Stimulated activated naive CD4-positive, alpha-beta T cell (primary cell): ENCODE measurements around the gene GPRC5D.

Source experiments
- DNase-seq, 6 experiments: peaks; one replicate each; lab custom pipeline; 2025; lab: John Stamatoyannopoulos, UW

Gene GPRC5D

DNA sequence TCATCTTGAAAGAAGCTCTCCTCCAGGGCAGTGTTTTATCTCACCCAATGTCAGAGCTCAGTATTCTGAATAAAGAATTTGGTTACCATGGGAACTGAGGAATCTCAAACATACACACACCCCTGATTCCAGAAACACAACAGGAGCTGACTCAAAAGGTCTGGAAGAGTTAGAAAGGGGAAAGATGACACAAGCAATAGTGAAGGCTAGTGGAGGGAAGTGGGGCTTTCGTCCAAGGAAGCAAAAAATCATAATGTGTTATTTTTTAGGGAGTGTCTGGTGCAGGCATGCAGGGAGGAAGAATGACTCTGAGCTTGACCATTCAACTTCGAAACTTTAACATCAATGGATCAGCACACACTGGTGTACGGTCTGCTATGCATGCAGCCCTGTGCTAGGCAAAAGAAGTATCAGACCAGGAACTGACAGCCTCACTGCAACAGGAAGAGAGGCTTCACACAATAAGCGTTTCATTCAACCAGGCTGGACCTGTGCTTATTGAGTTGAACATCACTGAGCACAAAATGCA lies 27.8 kb upstream of the GPRC5D start:
- no peak for DNase-seq

DNA sequence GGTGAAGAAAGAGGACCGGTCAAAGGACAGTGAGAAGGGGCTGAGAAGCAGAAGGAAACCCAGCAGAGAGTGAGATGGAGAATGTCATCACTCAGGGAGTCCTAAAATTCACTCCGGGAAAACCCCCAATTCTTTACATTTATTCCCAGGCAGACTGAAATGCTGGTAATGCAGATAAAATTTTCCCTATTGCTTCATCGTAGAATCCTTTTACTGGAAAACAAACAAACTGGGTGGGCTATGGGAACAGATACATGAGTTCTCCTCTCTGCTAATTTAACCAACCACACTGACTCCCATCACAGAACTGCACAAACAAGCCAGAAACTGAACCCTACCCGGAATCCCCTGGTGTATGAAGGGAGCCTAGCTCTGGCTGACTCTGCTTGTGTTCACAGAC lies 27.2 kb upstream of the GPRC5D start:
- no peak for DNase-seq

DNA sequence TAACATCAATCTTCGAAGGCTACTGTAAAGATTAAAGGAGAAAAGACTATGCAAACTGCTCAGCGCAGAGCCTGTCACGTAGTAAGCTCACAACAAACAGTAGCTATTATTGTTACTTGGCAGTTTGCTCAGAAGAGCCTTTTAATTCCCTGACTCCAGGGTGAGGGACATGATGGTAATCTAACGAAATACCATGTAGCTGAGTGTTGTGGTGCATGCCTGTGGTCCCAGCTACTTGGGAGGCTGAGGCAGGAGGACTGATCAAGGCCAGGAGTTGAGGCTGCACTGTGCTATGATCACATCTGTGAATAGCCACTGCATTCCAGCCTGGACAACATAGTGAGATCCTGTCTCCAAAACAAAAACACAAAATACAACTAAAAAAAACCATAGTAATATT lies 25.3 kb upstream of the GPRC5D start:
- DNase-seq: no peak

DNA sequence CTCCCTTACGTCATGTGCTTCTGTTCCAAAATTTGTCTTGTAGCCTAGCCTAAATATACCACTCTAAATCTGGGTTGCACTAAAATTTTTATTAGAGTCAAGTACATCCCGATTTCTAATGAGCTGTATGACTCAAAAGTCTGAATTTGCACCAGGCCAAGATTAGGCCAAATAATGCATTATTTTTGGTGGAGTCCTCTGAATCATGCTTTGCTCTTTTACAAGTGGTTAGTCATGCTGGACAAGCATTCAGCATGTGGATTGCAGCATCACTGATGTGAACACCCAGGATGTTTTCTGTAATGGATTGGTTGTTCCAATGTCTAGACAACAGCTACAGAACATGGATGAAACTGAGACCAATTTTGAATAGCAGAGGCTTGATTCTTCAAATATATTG lies 24.4 kb upstream of the GPRC5D start:
- DNase-seq: no peak

DNA sequence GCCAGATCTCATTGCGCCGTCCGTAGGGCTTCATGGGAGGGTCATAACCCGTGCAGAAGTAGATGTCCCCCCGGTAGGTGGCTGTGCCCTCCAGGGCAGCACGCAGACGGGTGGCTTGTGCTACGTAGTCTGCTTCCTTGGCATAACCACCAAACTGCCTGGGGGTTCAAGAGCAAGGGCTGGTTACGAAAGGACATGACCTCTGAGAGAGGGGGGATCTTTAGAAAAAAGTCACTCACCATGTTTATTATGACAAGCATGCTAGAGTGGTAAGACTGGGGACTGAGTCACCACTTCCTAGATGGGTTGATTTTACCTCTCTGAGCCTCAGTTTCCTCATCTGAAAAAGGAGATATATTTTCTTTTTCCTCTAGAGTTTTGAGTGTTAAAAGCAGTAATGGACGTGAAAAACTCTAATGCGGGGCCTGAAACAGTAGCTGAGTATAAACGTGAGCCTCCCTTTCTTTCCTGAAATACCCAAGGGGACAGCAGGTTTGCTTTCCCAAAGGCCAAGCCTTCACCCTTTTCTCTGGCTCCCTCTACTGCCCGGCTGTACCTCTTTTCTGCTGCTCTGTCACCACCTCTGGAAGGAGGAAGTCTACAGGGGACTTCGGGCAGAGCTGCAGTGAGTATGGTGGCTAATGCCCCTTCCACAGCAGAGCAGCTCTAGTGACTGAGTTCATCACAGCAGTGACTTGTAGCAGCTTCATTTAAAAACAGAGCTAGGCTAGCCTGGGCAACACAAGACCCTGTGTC lies 23.5 kb upstream of the GPRC5D start:
- DNase-seq: no peak

DNA sequence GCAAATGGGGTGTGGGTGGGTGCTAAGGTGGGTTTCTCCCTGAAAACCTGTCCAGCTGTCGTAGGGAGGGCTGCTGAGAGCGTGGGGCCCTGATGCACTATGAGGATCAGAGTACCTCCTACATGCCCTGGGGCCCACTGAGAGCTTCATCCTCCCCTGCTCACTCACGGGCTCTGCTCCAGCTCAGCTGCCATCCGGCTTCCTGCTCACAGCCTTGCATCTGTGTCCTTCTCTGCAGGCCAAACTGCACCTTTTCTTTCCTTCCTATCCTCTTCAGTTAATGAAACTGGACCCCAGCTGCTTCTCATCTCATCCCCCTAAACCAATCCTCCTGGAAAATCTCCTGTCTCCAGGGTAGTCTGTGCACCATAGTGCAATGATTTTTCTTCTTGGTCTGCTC lies 22.2 kb upstream of the GPRC5D start:
- no peak for DNase-seq

DNA sequence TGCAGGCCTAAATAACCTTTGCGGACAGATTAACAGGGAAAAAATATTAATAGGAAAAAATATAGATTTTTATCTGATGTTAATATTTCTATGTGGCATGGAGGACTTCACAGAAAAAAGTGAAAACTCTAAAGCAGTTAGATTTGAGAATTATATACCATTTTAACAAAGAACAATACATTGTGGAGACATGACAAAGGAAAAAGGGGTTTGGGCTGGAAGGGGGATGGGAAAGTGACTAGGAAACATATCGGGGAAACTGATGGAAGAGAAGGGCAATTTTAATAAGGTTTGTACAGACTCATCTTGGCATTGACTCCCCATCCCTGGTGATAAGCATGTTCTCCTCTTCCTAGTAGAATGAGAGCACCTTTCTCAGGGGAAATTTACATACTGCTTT lies 21.0 kb upstream of the GPRC5D start:
- DNase-seq: no peak

DNA sequence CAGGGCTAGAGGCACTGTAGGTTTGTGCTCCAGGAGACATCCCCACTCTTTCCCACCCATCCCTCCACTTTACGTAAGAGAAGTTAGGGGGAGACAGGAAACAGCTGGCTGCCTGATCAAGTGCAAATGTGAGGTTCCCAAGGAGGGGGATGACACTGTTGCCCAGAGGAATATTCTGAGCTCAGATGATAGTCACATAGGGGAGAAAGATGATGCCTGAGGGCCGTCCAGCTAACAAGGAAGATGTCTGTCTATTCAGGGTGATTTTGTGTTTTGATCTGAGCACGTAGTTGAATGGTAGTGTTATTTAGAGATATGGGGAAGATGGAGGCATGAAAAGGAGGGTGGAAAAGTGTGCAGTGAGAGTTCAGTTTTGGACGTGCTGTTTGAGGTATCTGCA lies 13.9 kb upstream of the GPRC5D start:
- DNase-seq: no peak

DNA sequence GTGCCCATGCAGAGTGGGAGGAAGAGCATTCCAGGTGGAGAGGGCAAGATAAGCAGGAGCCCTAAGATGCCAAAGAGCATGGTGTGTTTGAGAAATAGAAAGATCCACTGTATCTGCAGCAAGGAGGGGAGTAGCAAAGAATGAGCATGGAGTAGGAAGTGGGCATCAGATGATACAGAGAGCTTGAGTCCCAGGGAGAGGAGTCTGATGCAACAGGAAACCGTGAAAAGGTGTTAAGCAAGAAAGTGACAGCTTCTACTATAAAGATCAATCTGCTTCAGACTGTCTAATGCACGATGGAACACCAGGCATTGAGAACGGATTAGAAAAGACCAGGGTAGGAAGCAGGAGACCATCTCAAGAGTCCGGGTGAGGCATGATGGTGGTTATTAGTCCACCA lies 12.3 kb upstream of the GPRC5D start:
- DNase-seq: no peak

DNA sequence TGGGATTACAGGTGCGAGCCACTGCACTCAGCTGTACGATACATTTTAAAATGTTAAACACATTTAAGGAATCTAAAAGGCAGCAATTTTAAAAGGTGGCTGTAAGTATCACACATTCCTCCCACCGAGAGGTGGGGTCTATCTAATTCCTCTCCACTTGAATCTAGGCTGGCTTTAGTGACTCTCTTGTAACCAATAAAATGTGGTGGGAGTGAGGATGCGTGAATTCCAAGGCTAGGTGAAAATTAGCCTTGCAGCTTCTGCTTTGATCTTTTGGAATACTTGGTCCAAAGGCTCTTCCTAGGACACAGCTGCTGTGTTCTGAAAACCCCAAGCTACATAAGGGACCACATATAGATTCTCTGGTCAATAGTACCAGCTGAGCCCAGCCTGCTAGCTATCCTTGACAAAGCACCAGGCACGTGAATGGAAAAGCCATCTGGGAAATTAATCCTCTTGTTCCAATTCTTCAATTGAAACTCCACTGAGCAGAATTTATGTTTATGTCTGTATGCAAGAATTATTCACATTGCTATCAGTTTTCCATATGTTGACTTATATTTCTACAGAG lies 8.8 kb upstream of the GPRC5D start:
- no peak for DNase-seq

DNA sequence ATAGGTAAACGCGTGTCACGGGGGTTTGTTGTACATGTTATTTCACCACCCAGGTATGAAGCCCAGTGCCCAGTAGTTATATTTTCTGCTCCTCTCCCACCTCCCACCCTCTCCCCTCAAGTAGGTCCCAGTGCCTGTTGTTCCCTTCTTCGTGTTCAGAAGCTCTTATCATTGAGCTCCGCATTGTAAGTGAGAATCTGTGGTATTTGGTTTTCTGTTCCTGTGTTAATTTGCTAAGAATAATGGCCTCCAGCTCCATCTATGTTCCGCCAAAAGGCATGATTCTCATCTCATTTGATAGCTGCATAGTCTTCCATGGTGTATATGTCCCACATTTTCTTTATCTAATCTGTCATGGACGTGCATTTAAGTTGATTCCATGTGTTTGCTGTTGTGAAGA lies 6.9 kb upstream of the GPRC5D start:
- DNase-seq: no peak

DNA sequence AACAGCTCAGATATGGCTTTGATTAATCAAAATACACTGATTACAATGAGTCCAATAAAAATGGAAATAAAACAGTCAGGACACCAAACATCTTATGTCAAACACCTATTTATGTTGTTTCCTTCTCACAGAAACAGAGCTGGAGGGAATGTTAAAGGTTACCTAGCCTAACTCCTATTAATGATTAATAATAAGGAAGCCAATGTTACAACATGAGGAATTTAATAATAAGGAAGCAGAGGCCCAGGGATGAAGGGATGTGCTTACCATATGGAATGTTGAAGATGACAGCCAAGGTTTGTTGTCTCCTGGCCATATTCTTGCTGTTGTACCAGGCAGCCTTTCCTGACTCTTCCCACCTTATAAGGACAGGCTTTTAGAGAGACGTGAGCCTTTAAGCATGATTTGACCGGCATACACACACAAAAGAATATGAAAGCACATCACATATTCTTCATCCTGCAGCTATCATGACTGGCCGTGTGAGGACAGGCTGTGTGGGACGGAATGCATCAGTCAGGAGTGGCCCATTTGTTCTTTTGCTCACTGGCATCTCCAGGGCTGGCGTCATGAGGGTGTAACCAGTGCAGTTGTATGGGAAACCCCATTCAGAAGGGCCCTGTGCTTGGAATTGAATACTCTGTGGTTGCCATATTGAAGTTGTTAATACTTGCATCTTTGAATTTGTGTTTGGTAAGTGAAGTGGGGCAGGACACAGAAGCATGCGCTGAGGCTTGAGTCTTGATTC lies 3.1 kb upstream of the GPRC5D start:
- no peak for DNase-seq

DNA sequence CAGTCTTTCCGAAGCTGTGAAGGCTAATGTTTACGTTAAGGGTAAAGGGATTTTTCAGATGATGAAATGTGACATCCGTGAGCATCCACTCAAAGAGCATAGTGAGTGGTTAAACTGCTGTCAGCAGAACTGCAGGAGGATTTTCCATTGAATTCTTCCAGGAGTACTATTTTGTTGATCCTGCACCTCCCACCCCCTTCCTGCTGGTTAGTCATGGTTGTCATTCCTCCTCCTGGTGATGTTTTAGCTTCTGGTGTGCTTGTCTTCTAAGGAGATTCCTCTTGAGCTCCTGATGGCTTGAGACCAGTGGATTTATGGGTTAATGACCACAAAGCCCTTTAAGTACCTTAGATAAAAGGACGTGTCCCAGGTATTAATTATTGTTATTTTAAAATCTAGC lies 2.4 kb upstream of the GPRC5D start:
- no peak for DNase-seq

DNA sequence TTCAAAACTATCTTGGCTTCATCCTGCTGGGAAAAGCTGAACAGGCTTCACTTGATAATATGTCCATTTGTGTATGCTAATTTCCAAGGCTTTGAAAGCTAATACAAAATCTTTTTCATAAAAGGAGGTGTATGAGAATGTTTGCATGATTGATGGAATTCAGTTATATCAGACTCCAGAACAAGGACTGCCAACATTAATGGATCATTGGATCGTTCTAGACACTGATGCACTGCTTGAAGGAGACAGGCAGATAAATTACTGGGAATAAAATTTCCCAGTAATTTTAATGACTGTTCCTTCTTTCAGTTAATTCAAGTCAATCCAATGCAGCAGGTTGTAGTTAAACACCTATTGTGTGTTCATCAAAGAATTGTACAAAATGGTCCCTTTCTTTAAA lies 466 bp downstream of the GPRC5D start:
- no peak for DNase-seq

DNA sequence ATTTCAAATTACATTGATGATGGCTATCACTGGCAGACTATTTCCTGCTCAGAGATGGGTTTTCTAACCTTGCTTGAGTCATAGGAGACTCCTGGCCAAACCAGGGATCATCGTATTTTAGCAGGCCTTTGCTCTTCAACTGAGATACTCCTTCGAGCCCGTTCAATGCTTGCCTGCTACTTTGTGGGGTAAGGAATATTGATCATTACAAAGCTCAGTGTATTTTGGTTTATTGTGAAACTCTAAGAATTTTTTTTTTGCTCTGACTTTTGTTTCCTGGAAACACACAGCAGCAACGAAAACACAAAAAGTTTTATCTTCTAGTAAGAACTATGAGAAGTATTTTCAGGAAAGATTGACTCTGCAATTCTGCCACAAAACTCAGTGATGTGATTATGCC lies 4.1 kb downstream of the GPRC5D start:
- DNase-seq: no peak

DNA sequence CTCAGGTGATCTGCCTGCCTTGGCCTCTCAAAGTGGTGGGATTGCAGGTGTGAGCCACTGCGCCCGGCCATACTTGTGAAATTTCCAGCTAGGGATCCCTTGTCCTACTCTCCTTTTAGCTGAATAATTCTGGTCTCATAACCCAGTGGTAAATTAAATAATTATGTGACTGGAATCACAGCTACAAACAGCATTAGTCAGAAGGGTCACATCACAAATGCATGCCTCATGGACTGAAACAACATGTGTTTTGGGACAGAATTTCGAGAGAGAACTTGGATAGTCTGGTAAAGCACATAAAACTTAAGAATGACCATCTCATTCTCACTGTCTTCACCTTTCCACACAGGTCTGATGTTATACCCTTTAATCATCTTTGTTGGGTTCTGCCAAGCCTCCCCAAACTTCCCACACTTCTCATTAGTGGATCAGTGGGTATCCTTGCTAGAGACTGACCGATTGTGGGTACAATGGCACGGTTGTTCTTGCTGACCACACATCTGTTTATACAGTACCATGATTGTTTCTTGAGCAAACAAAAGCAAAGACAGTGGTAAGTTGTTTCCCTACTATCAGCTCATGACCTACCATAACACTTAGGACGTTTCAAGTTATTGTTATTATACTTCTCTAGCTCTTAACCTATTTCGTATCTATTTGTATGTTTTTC lies 5.1 kb downstream of the GPRC5D start:
- DNase-seq: no peak

DNA sequence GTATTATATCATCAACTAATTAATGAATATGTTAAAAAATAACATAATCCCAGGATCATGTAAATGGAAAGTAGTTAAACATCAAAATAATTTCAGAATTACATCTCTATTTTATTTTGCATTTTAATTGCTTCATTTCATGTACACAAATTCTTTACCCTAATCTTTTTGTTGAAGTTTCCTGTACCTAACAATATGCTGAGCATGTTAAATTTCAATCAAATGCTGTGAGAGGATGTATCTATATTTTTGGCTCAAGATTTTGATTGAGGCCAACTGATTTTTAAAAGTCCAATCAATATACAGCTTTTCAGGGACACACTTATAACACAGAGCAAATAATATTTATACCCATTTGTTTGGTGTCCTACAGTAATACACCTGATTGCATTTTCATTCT lies 6.4 kb downstream of the GPRC5D start:
- no peak for DNase-seq

DNA sequence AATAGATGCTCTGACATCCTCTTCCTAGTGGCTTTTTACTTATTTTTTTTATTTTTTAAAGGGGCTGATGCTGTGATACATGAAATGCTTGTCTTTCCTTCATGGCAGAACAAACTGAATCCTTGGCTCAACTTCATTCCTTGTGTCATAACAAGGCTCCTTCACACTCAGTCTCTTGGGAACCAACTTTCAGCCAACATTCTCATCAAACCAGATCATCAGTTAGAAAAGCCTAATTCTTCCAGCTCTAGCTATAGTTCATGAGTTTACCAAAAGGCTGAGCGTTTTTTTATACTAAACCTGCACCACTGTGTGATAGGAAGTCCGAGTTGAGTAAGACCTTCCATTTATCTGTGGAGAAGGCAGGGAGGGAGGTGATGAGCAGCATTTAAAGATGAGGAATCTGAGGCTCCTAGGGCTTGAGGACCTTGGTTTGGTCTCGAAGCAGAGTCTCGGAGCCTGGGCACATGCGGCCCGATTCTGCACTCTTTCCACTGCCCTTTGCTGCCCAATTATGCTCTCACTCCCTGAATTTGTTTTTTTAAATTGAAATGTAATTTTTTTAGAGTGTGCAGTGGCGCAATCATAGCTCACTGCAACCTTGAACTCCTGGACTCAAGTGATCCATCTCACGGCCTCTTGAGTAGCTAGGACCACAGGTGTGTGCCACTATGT lies 8.2 kb downstream of the GPRC5D start:
- no peak for DNase-seq

DNA sequence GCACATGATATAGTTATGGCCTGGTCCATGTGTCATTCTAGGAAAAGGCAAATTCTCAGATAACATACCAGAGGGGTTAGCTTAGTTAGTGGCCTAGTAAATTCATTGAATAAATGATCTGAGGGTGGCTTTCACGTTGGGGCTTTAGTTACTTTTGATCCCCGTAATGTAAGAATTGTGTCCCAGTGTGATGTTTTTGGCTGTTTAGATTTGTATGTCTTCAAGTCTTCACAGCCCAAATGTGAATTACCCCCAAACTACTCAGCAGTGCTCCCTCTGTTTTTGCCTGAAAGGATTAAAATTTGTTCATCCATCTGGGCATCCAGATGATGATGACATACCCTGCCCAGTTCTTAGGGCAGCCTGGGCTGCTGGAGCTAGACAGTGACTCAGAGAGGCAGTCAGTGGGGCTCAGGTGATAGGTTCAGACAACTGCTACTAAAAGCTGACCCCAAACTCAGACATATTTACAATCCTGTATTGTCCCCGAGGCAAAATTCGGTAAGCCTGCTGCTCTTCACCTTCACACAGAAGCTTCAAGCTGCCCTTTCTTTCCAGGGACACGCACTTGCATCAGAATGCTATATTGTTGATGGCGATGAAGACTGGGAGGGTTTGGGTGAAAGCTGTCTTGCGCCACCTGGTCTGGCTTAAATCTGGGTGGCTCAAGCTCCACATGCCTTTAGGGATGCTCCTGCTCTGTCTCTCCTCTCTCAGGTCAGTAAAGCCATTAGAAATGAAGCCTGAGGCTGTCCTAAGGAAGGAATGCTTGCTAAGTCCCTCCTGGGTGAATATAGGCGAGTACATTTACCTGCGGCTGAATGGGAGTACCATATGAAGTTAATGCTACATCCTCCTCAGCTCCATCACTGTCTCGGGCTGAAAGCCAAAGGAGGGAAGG lies 10.3 kb downstream of the GPRC5D start:
- DNase-seq: no peak

DNA sequence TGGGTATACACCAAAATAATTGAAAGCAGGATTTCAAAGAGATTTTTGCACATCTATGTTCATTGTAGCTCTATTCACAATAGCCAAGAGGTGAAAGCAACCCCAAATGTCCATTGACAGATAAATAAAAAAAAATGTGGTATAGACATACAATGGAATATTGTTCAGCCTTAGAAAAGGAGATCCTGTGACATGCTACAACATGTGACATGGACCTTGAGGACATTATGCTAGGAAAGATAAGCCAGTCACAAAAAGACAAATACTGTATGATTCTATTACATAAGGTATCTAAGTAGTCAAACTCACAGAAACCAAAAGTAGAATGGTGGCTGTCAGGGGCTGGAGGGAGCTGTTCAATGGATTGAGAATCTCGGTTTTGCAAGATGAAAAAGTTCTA lies 12.1 kb downstream of the GPRC5D start:
- no peak for DNase-seq

DNA sequence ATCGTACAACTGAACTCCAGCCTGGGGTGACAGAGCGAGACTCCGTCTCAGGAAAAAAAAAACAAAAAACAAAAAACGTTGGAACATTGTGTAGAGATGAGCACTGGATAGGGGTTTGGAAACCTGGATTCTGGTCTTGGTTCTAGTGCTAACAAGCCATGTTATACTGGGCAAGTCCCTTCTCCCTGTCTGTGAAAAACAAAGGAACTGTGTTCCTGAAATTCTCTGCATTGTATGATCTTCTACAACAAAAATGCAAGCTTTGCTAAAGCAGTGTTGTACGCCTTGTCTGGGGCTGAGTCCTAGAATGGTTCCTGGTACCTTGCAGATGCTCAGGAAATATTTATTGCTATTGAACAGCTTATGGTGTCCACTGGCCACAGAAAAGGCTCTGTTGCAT lies 13.4 kb downstream of the GPRC5D start:
- no peak for DNase-seq
